ENCODE results near the gene ART3.

GRCh38 chr4:76141241-76141640, 66.7 kb downstream of the ART3 start:
- TF ChIP-seq YY1 (tag by site-specific recombination; IDR thresholded peaks at IDR 0.05) (no peak), SP2 (tag by site-specific recombination; IDR thresholded peaks at IDR 0.05) (no peak), ZNF274 (IDR thresholded peaks at IDR 0.05; ENCODE audit: low read length) (no peak), ZNF274 (tag by site-specific recombination; IDR thresholded peaks at IDR 0.05; ENCODE audit: borderline replicate concordance) (no peak), CTCF (tag by site-specific recombination; IDR thresholded peaks at IDR 0.05) (no peak), ZNF121 (tag by site-specific recombination; IDR thresholded peaks at IDR 0.05) (no peak), ZNF510 (tag by site-specific recombination; IDR thresholded peaks at IDR 0.05; ENCODE audit: insufficient replicate concordance) (no peak), ZFP69B (tag by site-specific recombination; IDR thresholded peaks at IDR 0.05) (no peak), MEIS1 (CRISPR knock-in tag; IDR thresholded peaks at IDR 0.05; ENCODE audit: borderline replicate concordance) (no peak), ATF2 (tag by site-specific recombination; IDR thresholded peaks at IDR 0.05; ENCODE audit: low read depth) (no peak), ZNF639 (tag by site-specific recombination; IDR thresholded peaks at IDR 0.05) (no peak), ZNF391 (tag by site-specific recombination; IDR thresholded peaks at IDR 0.05; ENCODE audit: borderline replicate concordance, low read depth) (no peak)
